GM19023 (cell line): ENCODE data around the gene TBX6.
A peak's percentile ranks its signal among the peaks of the same experiment; 100 is the strongest.

Experiments used
- ATAC-seq: cut with Tn5 transposase; IDR thresholded peaks from one replicate; pipeline ENCODE4 v1.9.1; 2021; ENCODE audit warnings: mild to moderate bottlenecking, moderate library complexity; ENCODE audit not compliant: unreplicated experiment

TBX6 gene

DNA sequence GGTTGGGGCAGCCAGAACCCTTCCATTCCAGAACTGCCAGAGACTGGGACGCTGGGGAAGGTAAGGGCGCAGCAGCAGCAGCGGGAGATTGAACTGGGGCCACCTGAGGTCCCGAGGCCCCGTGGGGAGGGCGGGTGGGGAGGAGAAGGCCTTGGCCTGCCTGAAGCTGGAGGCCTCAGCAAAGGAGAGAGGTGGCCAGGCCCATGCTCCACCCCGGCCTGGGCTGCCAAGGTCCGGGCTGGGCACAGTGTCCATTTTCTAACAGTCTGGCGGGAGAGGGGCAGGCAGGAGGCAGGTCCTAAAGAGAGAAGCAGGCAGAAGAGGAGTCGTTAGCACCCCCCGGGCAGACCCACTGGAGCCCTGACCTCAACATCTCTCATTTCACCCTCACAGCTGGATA is 22.7 kb upstream of the TBX6 start:
- no peak for ATAC-seq

DNA sequence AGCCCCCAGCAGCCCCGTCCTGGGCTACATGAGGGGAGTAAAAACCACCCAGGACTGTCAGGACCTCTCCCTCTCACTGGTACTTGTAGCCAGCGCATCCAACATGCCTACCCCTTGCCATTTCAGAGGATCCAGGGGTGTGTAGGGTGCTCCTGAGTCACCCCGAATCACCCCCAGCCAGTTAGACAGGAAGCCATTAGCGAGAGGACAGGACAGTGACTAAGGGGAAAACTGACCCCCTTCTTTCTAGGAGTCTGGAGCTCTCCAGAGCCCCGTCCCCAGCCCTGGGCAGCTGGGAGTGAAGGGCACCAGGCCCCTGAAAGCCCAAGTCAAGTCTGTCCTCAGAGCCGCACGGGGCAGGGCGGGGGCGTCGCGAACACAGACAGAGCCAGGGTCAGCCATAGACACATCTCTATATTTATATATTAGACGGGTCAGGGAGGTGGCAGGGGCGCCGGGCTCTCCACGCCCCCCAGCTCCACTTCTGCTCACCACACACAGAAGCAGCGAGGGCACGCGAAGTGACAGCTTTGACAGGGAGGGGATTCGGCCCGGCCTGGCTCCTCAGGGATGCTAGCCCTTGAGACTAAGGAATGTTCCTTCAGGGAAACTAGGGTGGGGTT is 22.1 kb upstream of the TBX6 start:
- ATAC-seq = no peak

DNA sequence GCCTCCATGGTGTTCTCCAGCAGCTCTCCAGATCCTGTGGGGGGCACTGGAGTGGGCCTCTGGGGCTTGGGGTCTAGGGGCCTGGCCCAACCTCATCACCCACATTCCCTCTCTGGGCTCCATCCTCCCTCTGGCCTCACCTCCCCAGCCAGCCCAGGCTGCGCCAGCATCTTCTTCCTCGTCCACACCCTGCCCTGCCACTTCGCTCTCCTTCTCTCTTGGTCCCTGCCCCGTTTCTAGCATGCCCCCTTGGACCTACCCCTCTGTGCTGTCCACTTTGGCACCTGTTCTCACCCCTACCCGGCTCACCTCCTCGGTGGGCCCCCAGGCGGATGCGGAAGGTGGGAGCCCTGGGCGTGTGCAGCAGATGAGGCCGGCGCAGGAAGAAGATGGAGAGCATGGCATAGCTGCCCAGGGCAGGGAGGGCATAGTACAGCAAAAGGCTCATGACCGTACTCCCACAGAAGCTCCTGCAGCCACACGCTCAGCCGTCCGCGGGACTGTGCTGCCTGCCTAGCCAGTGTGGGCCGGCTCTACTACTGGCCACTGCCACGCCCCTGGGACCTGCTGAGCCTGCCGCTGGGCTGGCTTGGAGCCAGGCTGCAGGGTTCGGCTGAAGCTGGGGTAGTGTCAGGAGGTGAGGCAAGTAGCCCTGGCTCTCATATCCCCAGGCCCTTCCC is 21.4 kb upstream of the TBX6 start, which contains the start of gene GDPD3:
GDPD3 (minus strand) TSS at position 507 of the 680 bp plus-strand sequence; CDS start at position 448, 59 bp downstream.
- ATAC-seq = no peak

DNA sequence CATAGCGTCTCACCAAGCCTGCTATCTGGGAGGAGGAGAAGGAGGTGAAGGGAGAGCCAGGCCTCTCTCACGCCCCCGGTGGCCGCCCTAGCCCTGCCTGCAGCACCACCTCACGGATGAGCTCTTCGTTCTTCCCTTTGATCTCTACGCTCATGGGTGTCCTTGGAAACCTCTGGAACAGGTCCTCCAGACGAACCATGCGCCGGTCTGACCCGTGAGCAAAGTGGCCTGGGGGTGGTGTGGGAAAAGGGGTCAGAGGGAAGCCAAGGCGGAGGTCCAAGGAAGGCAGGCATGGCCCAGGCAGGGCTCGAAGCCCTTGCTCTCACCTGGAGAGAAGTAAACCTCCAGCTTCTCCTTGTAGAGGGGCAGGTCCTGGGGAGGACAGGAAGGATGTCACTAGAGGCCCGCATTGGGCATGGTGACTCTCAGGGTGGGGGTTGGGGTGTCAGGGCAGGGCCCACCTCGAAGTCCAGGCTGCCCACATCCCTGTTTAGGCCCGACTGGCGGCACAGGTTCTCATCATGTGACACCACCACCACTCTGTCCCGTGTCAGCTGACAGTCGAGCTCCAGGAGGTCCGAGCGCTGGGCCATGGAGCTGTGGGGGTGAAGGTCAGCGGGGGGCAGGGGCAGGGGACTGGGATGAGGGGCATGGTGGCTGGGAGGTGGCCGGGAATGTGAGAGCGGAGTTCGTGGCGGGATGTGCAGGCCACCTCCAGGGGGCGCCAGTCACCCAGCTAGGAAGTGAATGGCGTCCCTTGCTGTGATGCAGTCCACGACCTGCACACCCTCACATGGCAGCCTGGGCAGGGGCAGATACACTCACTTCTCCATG is 20.7 kb upstream of the TBX6 start:
- ATAC-seq = no peak

DNA sequence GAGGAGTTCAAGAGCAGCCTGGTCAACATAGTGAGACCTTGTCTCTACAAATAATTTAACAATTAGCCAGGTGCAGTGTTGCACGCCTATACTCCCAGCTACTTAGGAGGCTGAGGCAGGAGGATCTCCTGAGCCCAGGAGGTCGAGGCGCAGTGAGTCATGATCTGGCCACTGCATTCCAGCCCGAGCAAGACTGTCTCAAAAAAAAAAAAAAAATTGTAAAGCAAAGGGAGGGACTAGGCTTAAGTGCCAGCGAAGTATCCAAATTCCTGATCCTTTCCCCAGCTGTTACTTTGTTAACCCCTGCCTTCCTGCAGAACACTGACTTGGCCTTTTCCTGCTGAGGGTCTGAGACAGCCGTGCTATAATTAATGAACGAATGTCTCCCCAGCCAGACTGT is 18.9 kb upstream of the TBX6 start:
- ATAC-seq = no peak

DNA sequence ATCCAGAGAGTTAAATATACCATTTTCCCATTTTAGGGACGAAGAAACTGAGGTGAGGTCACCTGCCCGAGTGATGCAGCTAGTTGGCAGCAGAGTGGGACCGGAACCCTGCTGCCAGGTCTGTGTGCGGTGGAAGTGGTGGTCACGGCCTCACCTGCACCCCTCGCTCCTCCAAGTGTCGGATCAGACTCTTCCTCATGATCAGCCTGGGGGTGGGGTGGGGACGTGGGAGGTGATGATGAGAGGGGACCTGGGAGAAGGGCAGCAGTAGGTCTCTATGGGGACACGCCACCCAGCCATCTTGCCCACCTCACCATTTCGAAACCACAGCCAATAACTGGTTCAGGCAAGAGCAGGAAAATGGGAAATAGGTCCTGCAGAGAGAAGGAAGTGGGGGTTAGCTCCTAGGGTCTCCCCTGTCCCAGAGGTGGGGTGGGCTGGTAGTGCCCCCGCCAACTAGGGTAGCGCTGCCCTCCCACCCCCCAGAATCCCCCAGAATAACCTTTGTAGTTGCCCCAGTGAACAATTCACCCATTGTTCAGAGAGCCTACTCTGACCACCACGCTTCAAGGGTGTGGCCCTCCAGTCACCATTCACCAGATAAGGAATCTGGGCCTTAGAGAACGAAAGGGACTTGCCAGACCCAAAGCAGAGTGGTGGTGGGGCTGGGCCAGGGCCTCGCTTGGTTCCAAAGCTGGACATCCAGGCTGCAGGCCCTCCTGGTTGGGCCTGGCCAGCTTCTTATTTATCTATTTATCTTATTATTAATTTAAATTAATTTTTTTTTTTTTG is 16.5 kb upstream of the TBX6 start:
- no peak for ATAC-seq

DNA sequence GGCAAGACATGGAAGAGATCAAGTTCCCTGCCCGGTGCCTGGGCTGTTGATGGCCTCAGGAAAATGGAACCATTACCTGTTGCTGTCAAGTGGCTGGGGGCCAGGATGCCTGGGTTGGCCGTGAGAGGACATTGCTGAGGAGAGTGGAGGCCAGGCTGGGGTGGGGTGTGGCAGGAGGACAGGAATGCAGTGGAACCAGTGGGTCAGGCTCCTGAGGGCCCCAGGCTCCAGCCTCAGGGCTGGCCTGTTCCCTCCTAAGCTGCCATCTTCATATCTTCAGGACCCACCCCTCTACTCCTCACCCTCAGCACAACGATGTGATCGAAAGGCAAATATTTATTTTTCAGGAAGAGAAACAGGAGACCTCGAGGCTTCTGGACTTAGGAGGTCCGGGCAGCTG is 12.8 kb upstream of the TBX6 start:
- ATAC-seq = no peak

DNA sequence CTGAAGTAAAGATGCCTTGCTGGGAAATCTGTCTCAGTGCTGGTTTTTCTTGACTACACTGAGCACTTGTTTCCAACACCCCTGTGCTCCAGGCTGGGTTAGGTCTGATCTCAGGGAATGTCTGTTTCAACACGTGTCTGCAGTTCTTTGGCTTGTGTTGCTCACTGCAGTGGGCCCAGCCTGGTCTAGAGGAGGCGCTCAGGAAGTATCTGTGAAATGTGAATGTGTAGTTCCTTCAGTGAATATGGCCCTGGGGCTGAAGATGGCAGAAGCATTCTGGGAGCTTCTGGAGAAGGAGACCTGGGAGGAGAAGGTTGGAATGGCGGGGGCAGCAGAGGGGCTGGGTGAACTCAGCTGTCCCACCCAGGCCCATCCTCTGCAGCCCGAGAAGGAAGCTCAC is 12.4 kb upstream of the TBX6 start:
- ATAC-seq = no peak

DNA sequence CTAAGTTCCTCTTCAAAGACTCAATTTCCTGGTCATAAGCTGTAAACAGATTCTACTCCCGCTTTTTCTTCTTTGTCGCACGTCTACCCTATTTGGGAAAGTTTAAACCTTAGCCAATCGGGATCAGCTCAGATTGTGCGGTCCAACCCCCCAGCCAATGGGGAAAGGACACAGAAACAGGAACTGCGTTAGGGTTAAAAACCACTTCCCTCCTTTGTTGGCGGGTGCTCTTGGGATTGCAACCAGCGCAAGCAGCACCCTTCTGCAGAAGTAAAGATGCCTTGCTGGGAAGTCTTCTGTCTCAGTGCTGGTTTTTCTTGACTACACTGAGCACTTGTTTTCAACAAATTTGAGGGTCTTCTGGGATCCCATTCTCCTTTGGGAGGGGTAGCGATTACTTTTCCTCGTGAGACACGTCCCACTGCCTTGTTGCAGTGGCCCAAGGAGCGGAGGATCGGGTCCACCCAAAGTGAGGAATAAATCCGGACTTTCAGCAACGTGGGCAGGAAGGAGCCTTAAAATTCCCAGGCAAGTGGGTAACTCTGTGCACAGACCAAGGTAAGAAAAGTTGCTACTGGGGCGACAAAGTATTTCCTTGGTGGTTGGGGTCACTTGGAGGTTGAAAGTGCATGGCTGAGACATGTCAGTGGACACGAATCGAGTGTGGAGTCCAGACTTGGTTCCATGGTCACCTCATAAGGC is 5.3 kb upstream of the TBX6 start:
- ATAC-seq = no peak

DNA sequence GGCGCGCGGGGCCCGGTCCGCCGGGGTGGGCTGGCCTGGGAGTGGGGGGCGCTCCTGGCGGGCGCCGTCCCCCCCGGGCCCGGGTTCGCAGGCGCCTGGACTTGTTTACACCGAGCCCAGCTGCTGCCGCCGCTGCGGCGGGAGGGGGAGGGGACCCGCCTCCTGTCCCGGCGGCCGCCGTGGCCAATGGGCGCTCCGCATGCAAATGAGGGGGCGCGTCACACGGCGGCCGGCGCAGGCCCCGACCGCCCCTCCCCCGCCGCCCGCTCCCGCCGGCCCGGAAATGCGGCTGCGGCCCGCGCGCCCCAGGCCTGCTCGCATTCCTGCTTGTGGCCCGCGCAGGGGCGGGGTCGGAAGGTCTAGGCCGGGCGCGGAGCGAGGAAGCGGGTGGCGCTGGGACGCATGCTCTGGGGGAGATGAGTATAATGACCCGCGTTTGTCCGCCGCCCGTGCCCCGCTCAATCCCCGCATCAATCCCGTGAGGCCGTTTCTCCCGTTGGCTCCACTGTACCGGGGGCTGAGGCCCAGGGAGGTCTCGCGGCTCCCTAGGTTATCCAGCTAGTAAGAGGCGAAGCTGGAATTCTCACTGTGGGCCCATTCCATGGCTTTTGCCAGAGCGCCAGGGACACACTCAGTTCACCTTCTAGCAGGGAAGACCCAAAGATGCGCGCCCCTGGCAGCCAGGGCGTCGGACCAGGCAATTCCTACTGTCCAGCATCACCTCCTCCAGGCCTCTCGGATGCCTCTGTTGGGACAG is 4.6 kb upstream of the TBX6 start, which contains the start of gene YPEL3:
YPEL3 (minus strand) TSS at position 109 of the 757 bp plus-strand sequence. CDS start 731 bp downstream, outside the sequence.
- ATAC-seq = peak; percentile 44

DNA sequence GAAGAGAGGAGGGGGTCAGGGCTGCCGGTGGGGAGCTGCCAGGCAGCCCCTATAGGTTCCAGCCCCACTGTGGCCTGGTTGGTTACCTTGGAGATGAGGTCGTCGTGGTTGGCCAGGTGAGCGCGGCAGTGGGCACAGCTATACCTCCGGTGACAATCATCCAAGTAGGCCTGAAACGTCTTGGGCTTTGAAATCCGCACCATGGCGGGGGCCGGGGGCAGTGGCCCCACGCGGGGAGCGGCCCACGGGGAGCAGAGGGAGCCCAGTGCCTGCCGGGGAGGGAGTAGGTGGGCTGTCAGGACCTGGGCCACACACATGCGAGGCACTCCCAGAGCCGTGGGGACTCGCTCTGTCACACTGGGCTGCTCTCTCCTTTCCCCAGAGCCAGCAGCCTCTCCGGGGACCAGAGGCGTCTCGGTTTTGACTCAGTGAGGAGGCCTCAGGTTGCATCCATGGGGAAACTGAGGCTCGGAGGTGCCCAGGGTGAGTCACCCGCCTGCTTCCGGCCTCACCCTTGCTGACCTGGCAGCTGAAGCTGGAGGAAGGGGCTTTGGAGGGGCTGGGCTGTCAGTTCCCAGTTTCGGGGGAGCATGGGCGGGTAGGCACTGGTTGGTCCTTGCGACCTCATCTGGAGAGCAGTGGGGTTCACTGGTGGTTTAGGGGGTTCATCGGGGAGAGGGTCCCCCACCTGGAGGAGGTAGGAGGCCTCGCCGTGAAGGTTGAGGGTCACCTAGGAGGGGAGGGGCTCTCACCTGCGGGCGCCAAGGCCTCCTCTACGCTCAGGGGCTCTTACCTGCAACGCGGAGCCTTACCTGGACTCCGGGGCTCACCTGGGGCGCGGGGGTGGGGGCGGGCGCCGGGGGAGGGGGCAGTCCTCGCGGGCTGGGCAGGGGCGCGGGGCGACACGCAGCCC is 3.7 kb upstream of the TBX6 start:
- ATAC-seq = no peak

DNA sequence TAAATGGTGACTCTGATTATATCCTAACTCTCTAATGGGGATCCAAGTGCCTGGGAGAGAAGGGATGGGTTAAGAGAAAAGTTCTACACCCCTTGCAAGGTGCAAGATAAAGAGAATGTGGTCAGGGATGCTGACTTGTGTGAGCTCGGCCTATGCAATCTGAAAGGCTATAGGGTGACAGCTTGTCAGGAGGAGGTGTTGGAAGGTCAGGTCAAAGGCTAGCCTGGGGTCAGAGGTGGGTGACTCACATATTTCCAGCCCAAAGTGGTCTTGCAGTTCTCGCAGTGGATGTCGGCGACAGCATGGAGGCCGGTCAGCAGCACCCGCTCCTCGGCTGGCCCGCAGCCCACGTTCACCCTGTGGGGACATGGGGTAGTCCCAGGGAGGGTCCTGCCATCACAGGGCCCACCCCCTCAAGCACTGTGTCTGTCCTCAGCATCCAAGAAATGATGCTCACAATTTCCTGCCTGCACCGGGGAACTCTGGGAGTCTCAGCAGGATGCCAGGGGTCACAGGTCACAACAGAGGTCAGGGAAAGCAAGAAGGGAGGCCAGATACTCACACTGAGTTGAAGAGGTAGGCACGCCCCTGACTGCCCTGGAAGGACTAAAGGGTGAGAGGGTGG is 2.9 kb upstream of the TBX6 start:
- no peak for ATAC-seq

DNA sequence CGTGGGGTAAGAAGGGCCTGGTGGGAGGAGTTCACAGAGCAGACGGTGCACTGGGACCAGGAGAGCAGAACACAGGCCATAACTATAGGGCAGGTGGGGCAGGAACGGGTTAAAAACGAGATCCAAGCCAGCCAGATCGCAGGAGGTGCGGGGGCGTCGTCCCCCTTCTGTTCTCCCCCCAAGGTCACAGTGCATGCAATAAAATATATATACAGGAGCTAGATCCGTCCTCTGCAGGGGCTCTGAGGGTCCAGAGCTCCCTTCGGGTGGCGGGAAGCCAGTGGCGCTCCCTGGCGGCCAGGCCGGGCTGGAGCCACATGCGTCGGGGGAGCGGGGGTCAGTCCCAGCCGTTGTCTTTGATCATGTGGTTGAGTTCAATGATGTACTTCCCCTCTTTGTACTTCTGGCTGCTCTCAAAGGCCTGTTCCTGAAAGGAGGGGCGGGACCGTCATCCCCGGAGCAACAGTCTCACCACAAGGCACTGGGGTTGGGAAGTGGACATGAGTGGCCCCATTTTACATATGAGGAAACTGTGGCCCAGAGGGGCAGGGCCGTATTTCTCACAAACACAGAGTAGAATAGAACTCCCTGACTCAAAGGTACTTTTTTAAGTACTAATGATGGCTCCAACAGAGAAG is 768 bp upstream of the TBX6 start:
- ATAC-seq = peak; percentile 39

DNA sequence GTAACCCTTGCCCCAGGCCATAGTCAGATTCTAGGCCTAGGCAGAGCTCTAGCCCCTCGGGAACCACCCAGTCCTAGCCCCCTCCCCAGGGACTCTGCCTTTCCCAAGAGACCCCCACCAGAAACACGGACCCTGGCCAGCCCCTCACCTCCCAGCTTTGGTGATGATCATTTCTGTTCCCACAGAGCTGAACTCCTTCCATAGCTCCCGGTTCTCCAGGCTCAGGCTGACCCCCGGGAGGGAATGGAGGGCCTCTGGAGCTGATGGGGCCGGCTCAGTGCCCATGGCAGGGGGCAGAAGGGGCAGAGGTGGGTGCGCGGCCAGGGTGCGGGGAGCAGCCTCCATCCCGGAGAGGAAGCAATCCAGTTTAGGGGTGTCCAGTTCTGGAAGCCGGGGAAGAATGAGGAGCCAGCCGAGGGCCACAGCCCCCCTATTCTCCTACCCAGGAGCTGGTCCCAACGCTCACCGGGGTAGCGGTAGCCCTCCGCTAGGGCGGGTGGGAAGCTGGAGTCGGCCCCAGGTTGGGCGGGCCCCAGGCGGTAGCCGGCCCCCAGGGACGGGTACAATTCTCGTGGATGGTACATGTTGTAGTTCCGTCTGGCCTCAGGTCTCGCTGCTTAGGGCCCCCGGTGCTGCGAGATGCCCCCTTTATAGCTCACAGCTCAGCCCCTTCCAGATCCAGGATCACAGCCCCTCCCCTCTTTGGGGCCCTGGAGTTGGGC is 953 bp downstream of the TBX6 start:
- no peak for ATAC-seq

DNA sequence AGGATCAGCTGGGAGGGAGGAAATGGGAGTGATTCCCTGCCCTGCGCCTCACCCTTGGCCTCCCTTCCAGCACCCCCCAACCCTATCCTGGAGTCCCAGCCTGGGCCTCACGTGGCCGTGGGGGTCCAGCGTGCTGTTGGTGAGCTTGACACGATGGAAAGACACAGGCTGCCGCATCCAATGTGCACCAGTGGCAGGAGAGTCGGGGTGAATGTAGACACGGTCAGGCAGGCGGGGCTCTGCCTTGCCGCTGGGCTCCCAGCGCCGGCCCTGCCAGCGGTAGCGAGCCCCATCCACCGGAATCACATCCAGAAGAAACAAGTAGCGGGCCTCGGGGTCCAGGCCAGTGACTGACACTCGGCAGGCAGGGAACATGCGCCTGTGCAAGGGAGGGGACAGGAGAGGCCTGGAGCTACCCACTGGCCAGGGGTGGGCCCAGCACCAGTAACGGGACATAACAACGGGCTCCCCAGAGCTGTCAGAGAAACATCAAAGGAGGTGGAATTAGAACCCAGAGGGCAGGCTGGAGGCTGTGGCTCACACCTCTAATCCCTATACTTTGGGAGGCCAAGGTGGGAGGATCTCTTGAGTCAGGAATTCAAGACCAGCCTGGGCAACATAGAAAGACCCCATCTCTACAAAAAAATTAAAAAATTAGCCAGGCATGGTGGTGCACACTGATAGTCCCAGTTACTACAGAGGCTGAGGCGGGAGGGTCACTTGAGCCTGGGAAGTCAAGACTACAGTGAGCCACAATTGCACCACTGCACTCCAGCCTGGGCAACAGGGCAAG is 2.7 kb downstream of the TBX6 start:
- no peak for ATAC-seq

DNA sequence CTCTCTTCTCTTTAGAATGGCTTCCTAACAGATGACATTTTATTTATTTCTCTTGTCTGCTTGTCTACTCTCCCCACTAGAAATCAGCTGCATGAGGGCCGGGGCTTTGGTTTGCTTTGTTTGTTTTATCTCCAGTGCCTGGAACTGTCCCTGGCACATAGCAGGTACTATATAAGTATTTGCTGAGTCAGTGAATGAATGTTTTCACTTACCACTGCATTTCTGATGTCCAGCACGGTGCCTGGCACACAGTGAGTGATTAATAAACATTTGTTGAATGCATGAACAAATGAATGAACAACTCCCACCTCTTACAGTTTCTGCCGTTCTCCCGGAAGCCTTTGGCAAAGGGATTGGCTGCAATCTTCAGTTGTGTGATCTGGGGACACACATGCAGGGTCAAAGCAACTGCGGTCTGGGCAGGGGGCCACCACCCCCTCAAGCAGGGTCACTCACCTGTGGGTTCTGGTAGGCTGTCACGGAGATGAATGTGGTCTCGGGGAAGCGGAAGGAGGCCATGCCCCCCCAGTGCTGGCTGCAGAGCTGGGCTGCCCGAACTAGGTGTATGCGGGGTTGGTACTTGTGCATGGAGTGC is 3.4 kb downstream of the TBX6 start:
- no peak for ATAC-seq
